Activated CD4-positive, alpha-beta memory T cell treated with anti-CD3 and anti-CD28 coated beads for 36 hours (primary cell): Measurements from ENCODE around the gene SIRT3. TPM values are rescaled to one million over a fixed set of nuclear protein-coding genes. Genes with fewer than 3 reads are reported as not detected.

Experiments
- CTCF ChIA-PET: fragments of 350-600 bp; sonication (Branson Sonifier 250); formaldehyde crosslinking; loops from one replicate; lab custom pipeline; 2021; ENCODE audit warnings: antibody characterized with exemption, inconsistent platforms; lab: Charles Lee
- POLR2A ChIA-PET: fragments of 350-600 bp; sonication (Branson Sonifier 250); formaldehyde crosslinking; loops from one replicate; lab custom pipeline; 2021; ENCODE audit warnings: antibody characterized with exemption; lab: Charles Lee
- DNase-seq: peaks from one replicate; pipeline ENCODE4 v3.0.0-alpha.2; 2020
- H3K27ac Mint-ChIP-seq: one replicate; pipeline ENCODE4 v1.8.0; 2021; ENCODE audit warnings: mixed read lengths
- H3K27me3 Mint-ChIP-seq: one replicate; pipeline ENCODE4 v1.8.0; 2021; ENCODE audit warnings: mixed read lengths
- H3K36me3 Mint-ChIP-seq: one replicate; pipeline ENCODE4 v1.8.0; 2021; ENCODE audit warnings: mixed read lengths
- H3K4me1 Mint-ChIP-seq: one replicate; pipeline ENCODE4 v1.8.0; 2021; ENCODE audit warnings: low read depth, mixed read lengths
- H3K4me3 Mint-ChIP-seq: one replicate; pipeline ENCODE4 v1.8.0; 2021; ENCODE audit warnings: mild to moderate bottlenecking, mixed read lengths
- H3K9me3 Mint-ChIP-seq: one replicate; pipeline ENCODE4 v1.8.0; 2021; ENCODE audit warnings: mixed read lengths
- intact Hi-C: fragments of 100-400 bp; cut with micrococcal nuclease; formaldehyde crosslinking; loops from one replicate; pipeline ENCODE4 v1.15.1; 2023
- total RNA-seq, 2 experiments: library from RNA; stranded (reverse); gene quantifications; one replicate each; pipeline ENCODE4 v1.2.3, GENCODE V29; 2021

SIRT3 gene
- total RNA-seq, 2 experiments from 2014 or later: 16.1 to 17.6 TPM

DNA sequence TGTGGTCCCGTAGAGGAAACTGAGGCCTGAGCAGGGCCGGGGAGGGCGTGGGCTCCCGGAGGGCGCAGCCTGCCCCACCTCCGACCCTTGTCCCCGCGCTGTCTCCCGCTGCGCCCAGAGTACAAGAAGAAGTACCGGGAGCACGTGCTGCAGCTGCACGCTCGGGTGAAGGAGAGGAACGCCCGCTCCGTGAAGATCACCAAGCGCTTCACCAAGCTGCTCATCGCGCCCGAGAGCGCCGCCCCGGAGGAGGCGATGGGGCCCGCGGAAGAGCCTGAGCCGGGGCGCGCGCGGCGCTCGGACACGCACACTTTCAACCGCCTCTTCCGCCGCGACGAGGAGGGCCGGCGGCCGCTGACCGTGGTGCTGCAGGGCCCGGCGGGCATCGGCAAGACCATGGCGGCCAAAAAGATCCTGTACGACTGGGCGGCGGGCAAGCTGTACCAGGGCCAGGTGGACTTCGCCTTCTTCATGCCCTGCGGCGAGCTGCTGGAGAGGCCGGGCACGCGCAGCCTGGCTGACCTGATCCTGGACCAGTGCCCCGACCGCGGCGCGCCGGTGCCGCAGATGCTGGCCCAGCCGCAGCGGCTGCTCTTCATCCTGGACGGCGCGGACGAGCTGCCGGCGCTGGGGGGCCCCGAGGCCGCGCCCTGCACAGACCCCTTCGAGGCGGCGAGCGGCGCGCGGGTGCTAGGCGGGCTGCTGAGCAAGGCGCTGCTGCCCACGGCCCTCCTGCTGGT lies 44.0 kb upstream of the SIRT3 start:
- Mint-ChIP-seq H3K4me3 (peak overlapping the region; percentile 68), H3K27ac (peak overlapping the region; percentile 54), H3K4me1 (peaks cover 50% of the 10 kb centered on the region), H3K27me3 (peaks cover 18% of the 10 kb centered on the region), H3K36me3 (peaks cover 10% of the 10 kb centered on the region), H3K9me3 (peaks cover 12% of the 10 kb centered on the region)
- CTCF ChIA-PET: interaction anchor here (0.7 to 9.1 kb wide), 13 partner anchors 9 to 555 kb away, joined by 3 to 57 read pairs (median 3); partner anchors contain the start of genes ANO9 and BET1L
- DNase-seq: peak; percentile 62
- intact Hi-C loops: no loop called here
- POLR2A ChIA-PET: interaction anchor here (0.9 to 1.4 kb wide), 3 partner anchors 35 to 75 kb away, joined by 3 read pairs; partner anchors contain the start of genes BET1L and RIC8A

DNA sequence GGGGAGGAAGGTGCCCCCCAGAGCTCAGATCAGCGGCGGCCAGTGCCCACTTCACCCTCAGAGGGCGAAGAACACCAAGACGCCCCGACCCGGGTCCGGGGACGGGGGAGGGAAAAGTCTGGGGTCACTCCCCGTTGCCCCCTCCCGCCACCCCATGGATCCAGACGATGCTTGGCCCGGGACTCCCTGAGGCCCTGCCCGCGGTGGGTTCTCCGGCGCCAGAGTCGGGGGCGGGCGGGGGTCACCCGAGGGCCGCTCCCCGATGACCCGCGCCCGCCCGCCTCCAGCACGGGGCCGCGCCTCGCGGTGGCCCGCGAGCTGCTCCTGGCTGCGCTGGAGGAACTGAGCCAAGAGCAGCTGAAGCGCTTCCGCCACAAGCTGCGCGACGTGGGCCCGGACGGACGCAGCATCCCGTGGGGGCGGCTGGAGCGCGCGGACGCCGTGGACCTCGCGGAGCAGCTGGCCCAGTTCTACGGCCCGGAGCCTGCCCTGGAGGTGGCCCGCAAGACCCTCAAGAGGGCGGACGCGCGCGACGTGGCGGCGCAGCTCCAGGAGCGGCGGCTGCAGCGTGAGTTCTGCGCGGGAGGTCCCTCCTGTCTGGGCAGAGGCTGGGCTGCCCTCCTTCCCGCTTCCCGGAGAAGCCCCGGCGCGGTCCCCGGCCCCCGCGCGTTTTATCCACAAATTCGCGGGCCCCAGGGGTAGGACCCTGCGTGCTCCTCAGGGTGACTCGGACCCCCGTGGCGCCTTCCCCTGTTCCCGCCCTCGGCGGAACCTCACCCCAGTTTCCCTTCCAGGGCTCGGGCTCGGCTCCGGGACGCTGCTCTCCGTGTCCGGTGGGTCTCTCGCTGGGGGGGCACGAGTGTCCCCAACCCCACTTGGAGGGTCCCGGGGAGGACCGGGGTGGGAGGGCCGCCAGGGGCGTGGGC lies 43.2 kb upstream of the SIRT3 start:
- Mint-ChIP-seq H3K27me3 (peaks cover 18% of the 10 kb centered on the region), H3K4me1 (peaks cover 50% of the 10 kb centered on the region)

DNA sequence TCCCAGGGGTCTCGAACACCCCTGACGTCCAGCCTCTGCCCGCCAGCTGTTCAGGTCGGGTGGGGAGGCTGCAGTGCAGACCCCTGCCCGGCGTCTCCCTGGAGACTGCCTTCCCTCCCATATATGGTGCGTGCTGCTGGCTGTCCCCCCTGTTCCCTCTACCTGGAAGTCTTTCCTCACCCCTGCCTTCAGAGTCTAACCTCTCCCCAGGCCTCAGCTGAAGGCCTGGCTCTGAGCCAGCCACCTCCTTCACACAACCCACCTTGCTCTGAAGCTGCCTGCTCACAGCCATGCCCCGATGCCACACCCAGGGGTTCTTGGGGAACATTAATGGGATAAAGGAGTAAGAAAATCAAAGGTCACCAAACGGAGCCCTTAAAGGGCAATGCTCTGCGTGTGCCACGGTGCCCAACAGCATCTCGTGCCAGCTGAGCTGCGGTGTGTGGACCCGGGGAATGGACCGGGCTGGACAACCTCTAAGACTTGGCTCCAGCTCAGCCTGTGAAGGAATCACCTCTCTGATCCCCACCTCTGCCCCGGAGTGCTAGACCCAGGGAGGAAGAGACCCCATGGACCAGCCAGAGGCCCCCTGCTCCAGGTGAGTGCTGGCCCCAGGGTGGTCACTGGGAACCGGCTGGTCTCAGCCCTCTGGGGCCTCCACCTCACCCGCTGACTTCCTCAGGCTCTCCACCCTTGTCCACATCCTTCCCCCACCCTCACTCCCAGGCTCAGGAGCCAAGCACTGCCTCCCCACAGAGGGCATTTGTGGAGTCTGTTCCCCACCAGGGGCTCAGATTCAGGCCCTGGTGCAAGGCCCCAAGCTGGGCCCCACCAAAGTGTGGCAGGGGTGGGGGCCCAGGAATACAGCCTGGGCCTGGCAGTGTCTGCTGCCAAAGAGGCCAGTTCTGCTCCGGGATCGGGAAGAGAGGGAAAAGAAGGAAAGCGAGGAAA lies 42.1 kb upstream of the SIRT3 start, which contains the start of gene NLRP6:
Gene NLRP6, plus strand, starts transcription at position 407 of the 951 bp plus-strand sequence. Its CDS starts 163 bp downstream, at position 570.
- POLR2A ChIA-PET: interaction anchor here (1.0 to 1.3 kb wide), 4 partner anchors 9 to 38 kb away, joined by 3 to 4 read pairs (median 3); no protein-coding TSS in a partner anchor
- H3K27me3 Mint-ChIP-seq: peaks cover 18% of the 10 kb centered on the region
- H3K36me3 Mint-ChIP-seq: peaks cover 10% of the 10 kb centered on the region
- H3K9me3 Mint-ChIP-seq: peaks cover 12% of the 10 kb centered on the region
- no peak for DNase-seq
- intact Hi-C loops: no loop called here
- CTCF ChIA-PET: interaction anchor here (0.8 to 9.1 kb wide), 3 partner anchors 27 to 39 kb away, joined by 3 to 57 read pairs (median 4); no protein-coding TSS in a partner anchor
- H3K4me1 Mint-ChIP-seq: peaks cover 45% of the 10 kb centered on the region
- H3K27ac Mint-ChIP-seq: peak within 1 kb of the TSS; percentile 63
- H3K4me3 Mint-ChIP-seq: peak within 1 kb of the TSS; percentile 76

More for the DNA sequence above, 43.2 kb upstream of the SIRT3 start:
- H3K27ac Mint-ChIP-seq: peak overlapping the region; percentile 63
- CTCF ChIA-PET: interaction anchor here (0.7 to 9.1 kb wide), 8 partner anchors 11 to 162 kb away, joined by 3 to 57 read pairs (median 3); partner anchors contain the start of genes ANO9 and BET1L
- peaks cover 12% of the 10 kb centered on the region for H3K9me3 Mint-ChIP-seq
- DNase-seq: peak; percentile 30
- intact Hi-C loops: no loop called here
- POLR2A ChIA-PET: interaction anchor here (1.0 to 1.4 kb wide), 5 partner anchors 8 to 72 kb away, joined by 3 to 4 read pairs (median 3); partner anchors contain the start of genes BET1L and RIC8A
- H3K36me3 Mint-ChIP-seq: peaks cover 10% of the 10 kb centered on the region
- H3K4me3 Mint-ChIP-seq: peak overlapping the region; percentile 76

DNA sequence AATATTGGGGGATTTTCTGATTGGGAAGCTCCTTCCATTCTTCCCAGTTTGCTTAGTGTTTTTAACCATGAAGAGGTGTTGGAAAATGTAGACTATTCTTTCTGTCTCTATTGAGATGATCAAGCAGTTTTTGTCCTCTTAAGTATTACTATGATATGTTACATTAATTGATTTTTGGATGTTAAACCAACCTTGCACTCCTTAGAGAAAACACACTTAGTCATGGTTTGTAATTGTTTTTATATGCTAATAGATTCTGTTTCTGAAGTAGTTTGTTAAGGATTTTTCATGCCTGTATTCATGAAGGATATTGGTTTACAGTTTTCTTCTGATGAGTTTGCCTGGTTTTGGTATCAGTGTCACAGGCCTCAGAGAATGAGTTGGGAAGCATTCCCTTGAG lies 40.1 kb upstream of the SIRT3 start:
- peaks cover 8% of the 10 kb centered on the region for H3K36me3 Mint-ChIP-seq
- H3K9me3 Mint-ChIP-seq: peaks cover 12% of the 10 kb centered on the region
- H3K27ac Mint-ChIP-seq: no peak overlapping the region
- H3K4me3 Mint-ChIP-seq: no peak overlapping the region
- DNase-seq: no peak
- POLR2A ChIA-PET: no interaction called here
- intact Hi-C loops: no loop called here
- H3K27me3 Mint-ChIP-seq: peaks cover 9% of the 10 kb centered on the region
- CTCF ChIA-PET: interaction anchor here (0.8 kb wide), 1 partner anchor 10 kb away, joined by 3 read pairs; no protein-coding TSS in a partner anchor
- H3K4me1 Mint-ChIP-seq: peaks cover 26% of the 10 kb centered on the region

DNA sequence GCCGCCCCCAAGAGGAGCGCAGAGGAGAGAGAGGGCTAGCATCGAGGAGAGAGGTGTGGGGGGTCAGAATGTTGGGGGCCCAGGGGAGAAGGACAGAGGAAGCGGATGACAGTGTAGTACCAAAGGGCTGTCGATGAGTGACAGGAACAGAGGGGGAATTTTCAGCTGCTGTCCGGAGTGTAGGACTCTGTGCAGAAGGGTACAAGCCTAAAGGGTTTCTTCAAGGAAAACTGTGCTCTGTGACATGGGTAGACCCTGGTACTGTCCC lies 36.7 kb upstream of the SIRT3 start:
- intact Hi-C loops: no loop called here
- H3K4me1 Mint-ChIP-seq: peaks cover 36% of the 10 kb centered on the region
- H3K36me3 Mint-ChIP-seq: peaks cover 9% of the 10 kb centered on the region
- H3K27ac Mint-ChIP-seq: no peak overlapping the region
- no peaks in the 10 kb centered on the region for H3K27me3 Mint-ChIP-seq
- H3K4me3 Mint-ChIP-seq: no peak overlapping the region
- ChIA-PET POLR2A (no interaction called here), CTCF (interaction anchor here (0.6 to 2.1 kb wide), 2 partner anchors 32 to 86 kb away, joined by 3 to 6 read pairs; no protein-coding TSS in a partner anchor)
- no peak for DNase-seq
- H3K9me3 Mint-ChIP-seq: peaks cover 12% of the 10 kb centered on the region

DNA sequence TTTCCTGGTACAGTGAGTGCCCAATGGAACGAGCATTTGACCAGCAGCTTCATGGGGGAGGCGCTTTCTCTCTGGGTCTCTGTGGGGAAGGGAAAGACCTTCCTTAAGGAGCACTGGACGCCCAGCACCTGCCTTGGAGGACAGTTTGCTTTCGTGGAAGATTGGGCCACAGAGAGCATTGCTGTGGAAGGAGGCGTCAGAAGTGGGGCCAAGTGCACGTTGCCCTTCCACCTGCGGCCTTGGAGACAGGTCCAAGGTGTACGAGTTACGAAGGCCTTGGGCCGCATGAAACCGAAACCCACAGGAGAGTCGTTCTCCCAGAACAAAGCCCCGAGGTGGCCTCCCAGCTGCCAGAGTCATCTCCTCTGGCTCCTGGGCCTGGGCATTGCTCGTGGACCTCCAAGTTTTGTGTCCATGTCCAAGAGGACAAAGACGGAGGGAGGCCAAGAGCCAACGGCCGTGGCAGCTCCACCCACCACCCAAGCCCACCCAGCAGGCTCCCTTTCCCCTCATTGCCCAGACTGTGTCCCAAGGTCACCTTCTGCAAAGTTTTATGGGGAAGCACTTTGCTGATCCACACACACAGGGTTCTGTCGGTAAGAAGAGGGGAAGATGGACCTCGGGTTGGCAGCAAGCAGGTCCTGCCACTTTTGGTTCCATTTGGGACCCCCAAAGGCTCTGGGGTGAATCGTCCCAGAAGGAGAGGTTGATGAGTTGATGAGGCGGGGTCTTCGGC lies 36.2 kb upstream of the SIRT3 start:
- POLR2A ChIA-PET: no interaction called here
- intact Hi-C loops: no loop called here

DNA sequence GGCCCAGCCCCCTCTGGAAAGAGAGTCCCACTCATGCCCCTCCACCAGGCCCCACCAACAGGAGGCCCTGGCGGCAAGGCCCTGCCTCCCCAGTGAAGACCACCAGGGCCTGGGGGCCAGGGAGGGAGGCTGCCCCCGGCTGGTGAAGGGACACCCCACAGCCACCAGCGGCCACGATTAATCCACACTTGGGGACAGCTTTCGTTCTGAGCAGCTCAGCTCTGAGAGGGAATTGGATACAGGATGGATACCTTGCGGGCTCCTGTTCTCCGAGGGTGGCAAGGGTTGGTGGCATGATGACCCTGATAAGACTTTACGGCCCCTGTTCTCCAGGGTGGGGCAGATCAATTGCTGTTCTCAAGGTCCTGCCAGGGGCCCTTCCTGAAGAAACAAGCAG lies 35.2 kb upstream of the SIRT3 start:
- Mint-ChIP-seq H3K36me3 (peaks cover 3% of the 10 kb centered on the region), H3K9me3 (peaks cover 5% of the 10 kb centered on the region), H3K27me3 (no peaks in the 10 kb centered on the region), H3K27ac (no peak overlapping the region), H3K4me1 (peaks cover 36% of the 10 kb centered on the region), H3K4me3 (no peak overlapping the region)
- intact Hi-C loops: no loop called here
- peak; percentile 8 for DNase-seq
- ChIA-PET CTCF (interaction anchor here (0.7 to 1.3 kb wide), 3 partner anchors 9 to 16 kb away, joined by 3 to 4 read pairs (median 3); no protein-coding TSS in a partner anchor), POLR2A (no interaction called here)

More for the DNA sequence above, 36.2 kb upstream of the SIRT3 start:
- H3K4me1 Mint-ChIP-seq: peaks cover 35% of the 10 kb centered on the region
- CTCF ChIA-PET: interaction anchor here (1.0 kb wide), 1 partner anchor 9 kb away, joined by 4 read pairs; no protein-coding TSS in a partner anchor
- no peak overlapping the region for H3K27ac Mint-ChIP-seq
- H3K4me3 Mint-ChIP-seq: no peak overlapping the region
- H3K36me3 Mint-ChIP-seq: peaks cover 9% of the 10 kb centered on the region
- no peaks in the 10 kb centered on the region for H3K27me3 Mint-ChIP-seq
- peaks cover 12% of the 10 kb centered on the region for H3K9me3 Mint-ChIP-seq
- DNase-seq: peak; percentile 7

DNA sequence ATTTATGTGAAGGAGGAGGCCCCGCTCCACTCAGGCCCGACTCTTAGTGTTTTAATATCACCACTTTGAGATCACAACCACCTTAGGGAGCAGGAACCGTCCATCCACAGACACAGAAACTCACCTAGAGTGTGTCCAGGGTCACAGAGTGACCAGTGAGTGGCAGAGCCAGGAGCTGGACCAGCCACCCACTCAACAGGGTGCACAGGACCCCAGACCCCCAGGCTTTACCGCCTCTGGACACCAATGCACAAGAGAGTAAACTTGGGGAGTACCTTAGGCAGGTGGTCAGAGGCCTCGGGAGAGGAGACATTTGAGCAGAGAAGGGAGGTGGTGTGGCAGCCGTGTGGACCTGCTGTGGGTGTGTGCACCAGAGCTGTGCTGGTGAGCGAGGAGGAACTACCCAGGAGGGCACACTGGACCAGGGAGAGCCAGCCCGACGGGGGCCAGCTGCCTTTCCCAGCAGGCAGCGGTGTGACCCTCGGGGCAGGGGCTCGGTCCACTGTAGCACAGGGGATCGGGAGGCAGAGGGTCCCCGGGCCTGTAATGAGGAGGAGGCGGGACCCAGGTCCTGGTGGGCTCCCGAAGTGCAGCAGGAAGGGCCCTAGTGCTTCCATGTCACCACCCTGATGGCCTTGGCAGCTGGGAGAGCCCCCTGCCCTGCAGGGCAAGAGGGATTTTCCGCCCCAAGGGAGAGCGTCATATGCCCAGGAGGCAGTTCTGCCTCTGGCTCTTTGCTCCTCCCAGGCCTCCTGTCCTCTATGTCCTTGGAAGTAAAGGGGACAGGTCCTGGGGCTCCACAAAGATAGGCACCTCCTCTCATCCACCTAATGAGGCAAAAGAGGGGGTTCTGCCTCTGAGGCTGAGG lies 34.5 kb upstream of the SIRT3 start:
- H3K36me3 Mint-ChIP-seq: peaks cover 1% of the 10 kb centered on the region
- CTCF ChIA-PET: interaction anchor here (0.7 to 1.3 kb wide), 3 partner anchors 10 to 16 kb away, joined by 3 to 4 read pairs (median 3); no protein-coding TSS in a partner anchor
- no peaks in the 10 kb centered on the region for H3K9me3 Mint-ChIP-seq
- POLR2A ChIA-PET: no interaction called here
- H3K4me1 Mint-ChIP-seq: peaks cover 36% of the 10 kb centered on the region
- peak; percentile 8 for DNase-seq
- intact Hi-C loops: no loop called here
- no peaks in the 10 kb centered on the region for H3K27me3 Mint-ChIP-seq
- peak overlapping the region; percentile 96 for H3K27ac Mint-ChIP-seq
- H3K4me3 Mint-ChIP-seq: no peak overlapping the region

DNA sequence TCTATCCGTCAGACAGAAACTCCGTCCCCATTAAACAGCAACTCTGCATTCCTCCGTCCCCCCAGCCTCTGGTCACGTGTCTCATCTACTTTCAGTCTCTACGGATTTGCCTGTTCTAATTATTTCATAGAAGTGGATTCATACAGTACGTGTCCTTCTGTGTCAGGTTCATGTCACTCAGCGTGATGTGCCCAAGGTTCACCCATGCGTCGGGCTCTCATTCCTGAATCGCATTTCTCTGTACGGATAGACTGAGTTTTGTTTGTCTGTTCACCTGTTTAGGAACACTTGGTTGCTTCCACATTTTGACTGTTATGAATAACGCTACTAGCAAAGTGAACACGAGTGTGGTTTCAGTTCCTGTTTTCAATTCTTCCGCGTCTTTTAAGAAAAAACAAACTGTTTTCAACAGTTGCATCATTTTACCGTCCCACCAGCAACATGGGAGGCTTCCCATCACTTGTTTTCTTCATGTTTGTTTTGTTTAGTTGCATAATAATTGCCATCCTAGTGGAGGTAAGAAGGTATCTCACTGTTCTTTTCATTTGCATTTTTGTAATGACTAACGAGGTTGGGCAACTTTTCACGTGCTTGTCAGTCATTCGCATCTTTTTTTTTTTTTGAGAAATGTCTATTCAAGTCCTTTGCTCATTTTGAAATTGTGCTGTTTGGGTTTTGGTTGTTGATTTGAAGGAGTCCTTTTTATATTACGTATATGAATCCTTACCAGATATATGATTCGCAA lies 33.2 kb upstream of the SIRT3 start:
- peak overlapping the region; percentile 96 for H3K27ac Mint-ChIP-seq
- ChIA-PET CTCF (interaction anchor here (2.0 kb wide), 1 partner anchor 32 kb away, joined by 7 read pairs; no protein-coding TSS in a partner anchor), POLR2A (interaction anchor here (0.9 to 1.0 kb wide), 3 partner anchors 18 to 87 kb away, joined by 3 to 4 read pairs (median 3); no protein-coding TSS in a partner anchor)
- peak; percentile 81 for DNase-seq
- no peaks in the 10 kb centered on the region for H3K27me3 Mint-ChIP-seq
- no peaks in the 10 kb centered on the region for H3K9me3 Mint-ChIP-seq
- intact Hi-C loops: loop anchor here (1.0 to 2.0 kb wide), 8 partner anchors 8 to 238 kb away; partner anchors contain the start of genes BET1L, IFITM1, PSMD13 and RIC8A
- H3K36me3 Mint-ChIP-seq: peaks cover 1% of the 10 kb centered on the region
- peaks cover 36% of the 10 kb centered on the region for H3K4me1 Mint-ChIP-seq
- H3K4me3 Mint-ChIP-seq: peak overlapping the region; percentile 86
